GM12892 (cell line): ENCODE results near the gene RIF1.

Experiments used
- POLR2A ChIP-seq: IDR thresholded peaks from 2 replicates; pipeline ENCODE4 v1.6.1; 2011; ENCODE audit warnings: low read depth, low read length, control low read depth
- TAF1 ChIP-seq: IDR thresholded peaks from 2 replicates; pipeline ENCODE4 v1.6.1; 2011; ENCODE audit warnings: low read depth, mild to moderate bottlenecking, control low read depth, low read length, borderline replicate concordance

DNA sequence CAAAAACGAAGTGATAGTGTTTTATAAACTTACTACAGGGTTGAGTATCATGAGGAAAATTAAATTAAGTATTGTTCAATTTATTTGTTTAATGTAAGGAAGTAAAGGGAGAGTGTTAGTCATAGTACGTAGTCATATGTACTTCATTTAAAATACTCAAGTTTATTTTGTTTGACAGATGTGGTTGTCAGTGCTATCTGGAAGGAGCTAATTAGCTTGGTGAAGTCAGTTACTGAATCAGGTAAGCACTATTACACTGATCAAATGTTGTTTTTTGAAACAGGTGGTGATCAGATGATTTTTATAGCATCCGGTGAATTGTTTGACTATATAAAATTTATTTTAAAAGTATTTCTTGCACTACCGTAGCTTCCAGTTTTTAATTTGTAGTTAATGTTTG, 28.8 kb downstream of the RIF1 start:
- TF ChIP-seq TAF1 (no peak), POLR2A (no peak)
